Kidney (tissue), 14 donors: Measurements from ENCODE around the gene MRPL14. TPM values are rescaled to one million over a fixed set of nuclear protein-coding genes. Genes with fewer than 3 reads are reported as not detected.

Experiments used
- DNase-seq, 5 donors: peaks; one replicate each; pipeline ENCODE4 v3.0.0-alpha.2; 2013 to 2020
- FAIRE-seq: peaks from 2 replicates; lab custom pipeline; 2012; peaks lifted over from hg19 to GRCh38; lab: Jason Lieb, UNC
- H3K27ac ChIP-seq, 2 donors: one replicate each; pipeline ENCODE4 v1.7.0; 2013; ENCODE audit warnings: low read depth in 2 of 2, low read length in 2 of 2, inconsistent platforms in 1 of 2
- H3K27me3 ChIP-seq: one replicate; pipeline ENCODE4 v1.7.1; 2013; ENCODE audit warnings: low read length, inconsistent platforms; ENCODE audit not compliant: control insufficient read depth, insufficient read depth
- H3K36me3 ChIP-seq, 3 donors: one replicate each; pipeline versions ENCODE4 v1.7.0 to v1.7.1; 2013; ENCODE audit warnings: low read length in 3 of 3, control low read depth in 1 of 3, inconsistent platforms in 1 of 3; ENCODE audit not compliant: insufficient read depth in 3 of 3, control insufficient read depth in 2 of 3
- H3K4me1 ChIP-seq, 3 donors: one replicate each; pipeline versions ENCODE4 v1.7.0 to v1.7.1; 2013; ENCODE audit warnings: low read length in 3 of 3, inconsistent platforms in 1 of 3, low read depth in 1 of 3; ENCODE audit not compliant: control insufficient read depth in 2 of 3, insufficient read depth in 2 of 3
- H3K4me3 ChIP-seq, 3 donors: one replicate each; pipeline versions ENCODE4 v1.7.0 to v1.8.1; 2013; ENCODE audit warnings: low read length in 3 of 3, control low read depth in 1 of 3, inconsistent platforms in 1 of 3
- H3K9ac ChIP-seq, 3 donors: one replicate each; pipeline versions ENCODE4 v1.7.0 to v1.7.1; 2013; ENCODE audit warnings: low read length in 3 of 3, control low read depth in 1 of 3, inconsistent platforms in 1 of 3
- H3K9me3 ChIP-seq, 3 donors: one replicate each; pipeline versions ENCODE4 v1.7.0 to v1.7.1; 2013; ENCODE audit warnings: low read length in 3 of 3, control low read depth in 1 of 3, inconsistent platforms in 1 of 3; ENCODE audit not compliant: control insufficient read depth in 2 of 3, insufficient read depth in 1 of 3
- CTCF ChIP-seq: IDR thresholded peaks from 3 replicates; pipeline ENCODE4 v1.5.1; 2012; ENCODE audit warnings: mild to moderate bottlenecking, moderate library complexity, borderline replicate concordance; ENCODE audit not compliant: insufficient read depth; ENCODE audit errors: extremely low read depth
- intact Hi-C: fragments of 100-400 bp; cut with DNase I; formaldehyde crosslinking; loops from one replicate; pipeline ENCODE4 v1.11.1; 2022
- polyA plus RNA-seq: library from polyadenylated mRNA; stranded (reverse); fragments of 350-450 nt; fragmentation: Illumina TruSeq; extraction: RNeasy Lipid Tissue Mini Kit (QIAGEN cat#74804); gene quantifications from one replicate; pipeline ENCODE4 v1.2.3, GENCODE V29; 2014; ENCODE audit warnings: low read depth, low replicate concordance; ENCODE audit not compliant: insufficient read depth
- total RNA-seq: library from RNA; stranded (reverse); fragmentation: NEBNext Ultra II Directional; extraction: Animal tissue kit (Norgen Biotek cat#: 25700); gene quantifications from one replicate; pipeline ENCODE4 v1.2.1, GENCODE V29; 2021
- donor health status: control.
- donor health status: control.
- donor health status: control.
- donor health status: control.
- donor health status: control.
- donor health status: DM: yes; HTN: yes; CAD: no.
- donor health status: Normal renal cell carcinoma (clear cell type).

MRPL14 gene
- total and polyA plus RNA-seq, 2 donors from 2014 or later, result 27.9 to 71.5 TPM

GRCh38 chr6:44120692-44121443 is 6.4 kb downstream of the MRPL14 start:
- no peak overlapping the region for H3K27ac ChIP-seq
- DNase-seq (no peak), FAIRE-seq (no peak)
- intact Hi-C loops, result no loop called here
- no peaks in the 10 kb centered on the region for H3K36me3 ChIP-seq
- peaks cover 4 to 9% (median 8%) of the 10 kb centered on the region in 3 donors for H3K4me1 ChIP-seq
- no peaks in the 10 kb centered on the region for H3K9me3 ChIP-seq
- no peaks in the 10 kb centered on the region for H3K27me3 ChIP-seq
- no peak for TF ChIP-seq CTCF
- no peak overlapping the region for H3K9ac ChIP-seq
- no peak overlapping the region for H3K4me3 ChIP-seq

- FAIRE-seq (no peak), DNase-seq (no peak)
- no peak overlapping the region for H3K4me3 ChIP-seq
- intact Hi-C loops, result no loop called here
- no peak overlapping the region for H3K27ac ChIP-seq
- peaks cover 0 to 2% (median 0%) of the 10 kb centered on the region in 3 donors for H3K36me3 ChIP-seq
- H3K9ac ChIP-seq, result no peak overlapping the region
- peaks cover 2 to 7% (median 6%) of the 10 kb centered on the region in 3 donors for H3K4me1 ChIP-seq
- TF ChIP-seq CTCF, result no peak
- no peaks in the 10 kb centered on the region for H3K9me3 ChIP-seq
- H3K27me3 ChIP-seq, result no peaks in the 10 kb centered on the region
Observed at GRCh38 chr6:44119704-44120262, 7.5 kb downstream of the MRPL14 start.

GRCh38 chr6:44117397-44118128 is 9.7 kb downstream of the MRPL14 start:
- peaks cover 5 to 9% (median 9%) of the 10 kb centered on the region in 3 donors for H3K36me3 ChIP-seq
- no peaks in the 10 kb centered on the region for H3K9me3 ChIP-seq
- no peaks in the 10 kb centered on the region for H3K27me3 ChIP-seq
- H3K9ac ChIP-seq, result no peak overlapping the region
- no peak for TF ChIP-seq CTCF
- FAIRE-seq (no peak), DNase-seq (no peak)
- H3K4me3 ChIP-seq, result no peak overlapping the region
- no peak overlapping the region for H3K27ac ChIP-seq
- peaks cover 0 to 2% (median 0%) of the 10 kb centered on the region in 3 donors for H3K4me1 ChIP-seq
- intact Hi-C loops, result no loop called here
